Dermis microvascular lymphatic vessel endothelial cell (primary cell): ENCODE results near the gene KCNA2. TPM values are rescaled to one million over a fixed set of nuclear protein-coding genes. Genes with fewer than 3 reads are reported as not detected.

ENCODE experiments used
- DNase-seq, 2 donors: peaks; one replicate each; pipeline versions ENCODE4 v3.0.0 to v3.0.0-alpha.2; 2010; ENCODE audit warnings: low read depth in 2 of 2
- total RNA-seq: library from RNA; depleted of rRNA; stranded (reverse); fragments of >200 nt; gene quantifications from 2 replicates; pipeline ENCODE4 v1.2.1, GENCODE V29; 2014

KCNA2 gene
- total RNA-seq = not detected in 2 replicates

DNA sequence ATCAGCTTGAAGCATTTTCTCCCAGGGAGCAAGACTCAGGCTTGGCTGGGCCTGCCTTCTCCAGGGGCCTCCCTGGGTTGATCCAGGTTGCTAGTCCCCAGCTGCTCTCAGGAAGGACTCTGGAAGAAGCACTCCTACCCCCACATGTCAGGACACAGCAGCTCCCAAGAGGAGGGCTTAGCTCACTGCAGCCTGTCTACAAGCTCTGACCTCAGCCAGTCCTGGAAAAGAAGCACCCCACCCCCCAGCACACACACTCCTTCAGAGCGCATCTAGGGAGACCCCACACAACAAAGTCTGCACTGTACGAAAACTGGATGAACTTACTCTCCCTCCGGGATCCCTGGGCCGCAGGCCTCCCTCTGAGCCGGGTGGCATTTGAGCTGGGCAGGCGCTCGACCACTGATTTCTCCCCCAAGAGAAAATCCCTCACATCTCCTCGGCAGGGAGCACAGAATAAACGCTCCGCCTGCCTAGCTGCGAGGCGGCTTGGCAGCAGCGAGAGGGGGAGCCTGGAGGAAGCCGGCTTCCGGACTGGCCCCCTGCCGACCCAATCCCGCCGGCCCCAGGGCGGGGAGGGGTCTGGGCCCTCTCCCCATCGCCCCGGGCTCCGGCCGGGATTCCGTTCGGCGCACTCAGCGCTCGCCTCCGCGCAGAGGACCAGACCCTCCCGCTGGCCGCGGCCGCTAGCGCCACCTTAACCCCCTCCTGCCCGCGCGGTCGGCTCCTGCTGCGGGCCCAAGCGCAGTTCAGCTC lies at the start of gene KCNA2:
Gene KCNA2 (minus strand): TSS at position 458 of the 756 bp plus-strand sequence. CDS start 1,576 bp downstream, outside the sequence.
- no peak for DNase-seq

DNA sequence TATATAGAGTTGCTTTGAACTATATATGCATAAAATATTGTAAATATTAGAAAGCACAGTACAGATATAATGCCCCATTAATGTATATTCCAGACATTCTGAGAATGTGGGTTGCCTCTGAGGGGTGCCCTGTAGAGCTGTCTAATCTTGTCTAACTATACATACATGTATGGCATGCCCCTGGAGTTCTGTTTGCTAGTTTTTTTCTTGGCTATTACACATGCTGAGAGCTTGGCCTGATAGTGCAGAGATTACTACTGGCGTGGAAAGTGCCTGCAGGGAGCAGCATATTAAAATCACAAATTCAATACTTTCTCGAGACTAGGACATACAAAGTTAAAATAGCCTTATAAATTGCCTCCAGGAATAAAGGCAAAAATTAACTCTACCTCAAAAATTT lies 44.5 kb upstream of the KCNA2 start:
- DNase-seq = no peak

DNA sequence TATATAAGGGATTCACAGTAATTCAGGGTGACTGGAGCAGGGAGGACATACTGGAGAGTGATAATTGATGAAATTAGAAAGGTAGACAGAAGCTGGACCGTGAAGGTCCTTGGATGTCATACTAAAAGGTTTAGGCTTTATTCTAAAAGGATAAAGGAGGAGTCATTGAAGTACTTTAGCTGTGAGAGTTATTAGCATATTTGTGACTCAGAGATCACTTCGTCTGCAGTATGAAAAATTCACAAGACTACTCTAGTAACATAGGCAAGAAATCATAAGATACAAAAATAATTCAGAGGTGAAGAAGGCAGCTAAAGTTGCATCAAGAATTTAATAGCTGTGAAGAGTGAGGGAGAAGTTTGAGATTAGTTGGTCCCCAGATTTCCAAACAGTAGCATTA lies 42.3 kb upstream of the KCNA2 start:
- no peak for DNase-seq

DNA sequence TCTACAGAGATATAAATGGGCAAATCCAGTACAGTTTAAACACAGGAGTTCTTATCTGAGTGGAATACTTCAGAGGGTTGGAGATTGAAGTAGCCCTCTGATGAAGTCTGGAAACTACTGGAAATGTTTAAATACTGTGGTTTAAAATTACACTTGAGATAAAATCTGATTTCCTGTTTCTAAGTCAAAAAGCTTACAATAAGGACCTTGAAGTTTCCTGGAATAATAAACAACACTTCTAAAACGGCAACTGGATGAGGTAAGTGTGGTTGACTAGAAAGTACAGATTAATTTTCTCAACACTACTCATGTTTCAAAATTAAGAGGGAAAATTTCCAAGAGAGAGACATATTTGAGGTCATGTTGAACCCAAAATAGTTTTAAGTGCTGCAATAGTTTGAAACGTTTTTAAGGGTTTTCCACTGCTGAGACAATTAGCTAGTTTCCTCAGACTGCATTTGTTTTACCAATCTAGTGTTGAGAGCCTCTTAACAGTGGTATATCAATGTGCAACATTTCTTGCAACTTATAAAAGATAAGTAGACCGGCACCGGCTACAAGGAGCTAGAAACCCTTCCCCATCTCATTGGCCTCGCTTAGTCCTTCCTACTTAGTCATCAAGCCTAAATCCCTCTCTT lies 41.2 kb upstream of the KCNA2 start:
- DNase-seq = no peak

DNA sequence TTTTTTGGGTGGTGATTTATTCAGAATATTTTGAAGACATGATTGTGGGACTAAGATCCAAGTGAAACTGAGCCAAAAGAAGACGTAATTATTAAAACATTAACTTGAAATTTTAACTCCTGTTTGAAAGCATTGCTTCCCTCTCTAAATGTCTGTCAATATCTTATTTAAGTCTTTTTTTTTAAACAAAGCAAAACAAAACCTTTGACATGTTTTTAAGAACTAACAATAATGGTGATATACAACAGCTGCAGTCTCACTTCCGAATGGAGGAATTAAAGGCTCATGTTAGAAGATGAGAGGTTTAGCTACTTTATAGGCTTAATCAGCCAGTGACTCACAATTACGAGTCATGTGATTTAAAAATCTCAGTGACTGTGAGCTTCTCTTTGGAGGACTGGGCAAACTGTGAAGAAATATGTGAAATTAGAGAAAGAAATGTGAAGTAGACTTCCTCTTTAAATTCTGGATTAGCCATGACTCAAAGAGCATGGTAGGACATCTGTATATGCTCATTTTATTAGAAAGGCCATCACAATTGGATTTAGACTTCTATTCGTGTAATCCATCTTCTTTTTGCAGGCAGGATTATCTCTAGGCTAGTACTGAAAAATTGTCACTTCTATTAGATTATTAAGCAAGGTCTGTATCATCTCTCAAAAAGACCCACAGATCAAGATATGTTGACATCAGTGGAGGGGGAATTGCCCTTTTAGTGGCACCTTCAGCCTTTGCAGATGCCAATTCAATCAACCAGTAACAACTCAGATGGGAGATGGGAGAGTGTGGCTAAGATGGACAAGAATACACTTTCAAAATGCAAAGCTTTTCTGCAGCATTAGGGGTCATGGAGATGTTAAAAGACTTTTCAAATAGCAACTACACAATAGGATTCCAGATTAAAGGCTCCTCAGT lies 39.9 kb upstream of the KCNA2 start:
- DNase-seq = no peak

DNA sequence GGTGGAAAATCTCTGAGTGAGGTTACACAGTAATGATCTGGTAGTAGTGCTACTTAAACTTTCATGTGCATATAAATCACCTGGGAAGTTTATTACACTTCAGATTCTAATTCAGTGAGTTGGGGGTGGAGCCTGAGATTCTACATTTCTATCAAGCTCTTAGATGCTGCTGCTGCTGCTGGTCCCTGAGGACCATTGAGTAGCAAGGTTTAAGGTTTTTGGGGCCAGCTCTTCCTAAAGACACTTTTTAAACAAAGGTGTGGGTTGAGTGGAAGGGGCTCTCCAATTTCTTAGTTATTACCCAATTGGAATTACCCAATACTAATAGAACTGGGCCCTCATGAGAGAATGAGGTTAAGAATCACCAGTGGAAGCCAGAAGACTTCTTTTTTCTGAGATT lies 39.1 kb upstream of the KCNA2 start:
- no peak for DNase-seq

DNA sequence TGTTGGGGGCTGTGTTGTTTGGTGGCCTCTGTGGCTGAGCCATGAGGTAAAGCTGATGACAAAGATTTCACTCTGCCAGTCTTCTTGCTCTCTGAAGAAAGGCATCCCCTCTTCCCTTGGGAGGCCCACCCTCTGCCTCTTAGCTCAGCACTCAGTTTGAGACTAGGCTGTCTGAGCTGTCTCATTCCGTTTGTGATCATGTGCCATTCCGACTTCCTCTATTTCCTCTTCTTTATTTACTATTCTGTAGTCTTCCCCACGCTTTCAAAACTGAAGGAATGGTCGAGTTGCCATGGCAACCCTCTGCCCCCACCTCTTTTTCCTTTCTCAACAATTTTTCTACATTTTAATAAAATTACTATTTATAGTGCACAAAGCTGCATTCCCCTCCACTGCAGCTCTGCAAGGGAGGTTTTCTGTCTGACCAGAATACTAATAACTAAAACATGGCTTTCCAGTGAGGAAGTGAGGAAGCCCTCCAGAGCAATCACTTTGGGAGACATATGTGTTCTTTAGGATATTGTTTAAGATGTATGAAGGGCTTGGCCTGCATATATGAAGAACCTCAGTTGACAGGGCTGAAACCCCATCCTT lies 37.8 kb upstream of the KCNA2 start:
- peak in 1 of 2 donors; percentile 12 for DNase-seq

DNA sequence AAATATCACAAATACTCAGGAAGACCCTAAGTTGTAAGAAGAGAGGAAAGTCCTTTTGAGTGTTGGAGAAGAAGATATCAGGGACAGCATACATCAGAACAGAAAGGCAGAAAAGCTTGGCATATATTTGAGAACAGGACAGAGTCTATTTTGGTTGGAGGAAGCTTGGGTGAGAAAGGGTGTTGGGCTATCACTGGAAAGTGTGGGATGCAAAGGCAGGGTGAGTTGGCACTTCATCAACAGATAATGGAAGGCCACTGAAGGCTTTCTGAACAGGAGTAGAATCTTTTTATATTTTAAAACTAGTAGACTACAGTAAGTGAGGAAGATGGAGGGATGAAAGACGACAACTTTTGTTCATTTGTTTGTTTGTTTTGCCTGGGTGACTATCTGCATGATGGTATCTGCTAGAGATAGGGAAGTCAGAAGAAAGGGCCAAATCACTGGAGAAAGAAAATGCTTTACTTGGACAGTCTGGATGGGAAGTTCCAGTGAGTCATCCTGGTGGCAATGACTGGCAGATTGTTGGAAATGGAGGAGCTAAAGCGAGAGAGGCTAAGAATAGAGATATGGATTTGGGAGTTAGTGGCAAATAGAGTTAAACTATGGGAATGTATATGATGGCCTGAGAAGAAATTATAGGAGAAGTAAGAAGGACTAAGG lies 33.7 kb upstream of the KCNA2 start:
- no peak for DNase-seq

DNA sequence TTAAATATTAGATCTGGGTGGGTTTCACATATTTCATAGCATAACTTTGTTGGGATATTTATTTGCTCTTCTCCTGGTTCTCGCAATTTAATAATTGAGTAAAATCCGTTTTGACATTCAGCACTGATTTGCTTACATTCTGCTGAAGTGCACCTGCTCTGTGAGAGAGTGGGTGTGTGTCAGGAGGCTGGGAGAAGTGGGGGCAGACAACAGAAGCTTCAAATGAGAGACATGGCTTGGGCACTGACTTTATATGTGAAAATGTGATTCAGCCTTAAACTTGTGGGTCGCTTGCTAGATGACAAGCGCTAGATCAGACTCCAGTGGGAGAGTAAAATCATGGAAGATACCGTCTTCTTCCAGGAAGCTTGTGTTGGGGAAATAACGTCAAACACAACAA lies 32.4 kb upstream of the KCNA2 start:
- DNase-seq = no peak

DNA sequence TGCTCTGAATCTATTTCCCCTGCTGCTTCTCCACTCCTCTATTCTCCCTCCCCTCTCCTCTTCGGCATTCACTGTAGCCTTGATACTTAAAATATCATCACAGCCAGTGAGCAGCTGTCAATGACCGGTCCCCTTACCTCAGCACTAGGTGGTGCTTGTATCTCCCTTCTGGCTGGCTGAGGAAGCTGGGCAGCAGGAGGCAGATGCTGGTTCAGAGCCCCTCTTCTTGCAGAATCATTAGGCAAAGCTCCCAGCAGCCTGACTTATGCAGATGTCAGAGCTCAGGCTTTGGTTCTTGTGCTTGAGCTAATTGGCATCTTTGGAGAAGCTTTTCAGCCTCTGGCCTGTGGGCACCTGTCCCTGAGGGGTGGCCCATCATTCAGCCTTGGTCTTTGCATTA lies 31.9 kb upstream of the KCNA2 start:
- no peak for DNase-seq

DNA sequence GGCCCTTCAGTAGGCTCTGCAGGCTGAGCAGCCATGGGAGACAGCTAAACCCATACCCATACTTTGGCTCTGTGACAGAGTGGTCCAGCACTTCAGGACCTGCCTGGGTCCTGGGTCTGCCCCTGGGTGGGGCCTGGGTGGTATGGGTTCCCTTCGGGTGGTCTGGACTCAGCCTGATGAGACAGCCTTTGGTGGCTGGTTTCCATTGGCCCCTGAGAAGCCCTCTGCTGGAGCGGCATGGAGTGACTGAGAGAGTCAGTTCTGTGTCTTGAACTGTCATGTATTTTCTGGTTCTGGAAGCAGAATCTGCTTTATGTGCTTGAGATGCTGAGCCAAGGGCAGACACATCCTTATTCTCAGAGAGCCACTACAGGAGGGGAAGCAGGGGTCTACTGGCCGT lies 31.3 kb upstream of the KCNA2 start:
- no peak for DNase-seq

DNA sequence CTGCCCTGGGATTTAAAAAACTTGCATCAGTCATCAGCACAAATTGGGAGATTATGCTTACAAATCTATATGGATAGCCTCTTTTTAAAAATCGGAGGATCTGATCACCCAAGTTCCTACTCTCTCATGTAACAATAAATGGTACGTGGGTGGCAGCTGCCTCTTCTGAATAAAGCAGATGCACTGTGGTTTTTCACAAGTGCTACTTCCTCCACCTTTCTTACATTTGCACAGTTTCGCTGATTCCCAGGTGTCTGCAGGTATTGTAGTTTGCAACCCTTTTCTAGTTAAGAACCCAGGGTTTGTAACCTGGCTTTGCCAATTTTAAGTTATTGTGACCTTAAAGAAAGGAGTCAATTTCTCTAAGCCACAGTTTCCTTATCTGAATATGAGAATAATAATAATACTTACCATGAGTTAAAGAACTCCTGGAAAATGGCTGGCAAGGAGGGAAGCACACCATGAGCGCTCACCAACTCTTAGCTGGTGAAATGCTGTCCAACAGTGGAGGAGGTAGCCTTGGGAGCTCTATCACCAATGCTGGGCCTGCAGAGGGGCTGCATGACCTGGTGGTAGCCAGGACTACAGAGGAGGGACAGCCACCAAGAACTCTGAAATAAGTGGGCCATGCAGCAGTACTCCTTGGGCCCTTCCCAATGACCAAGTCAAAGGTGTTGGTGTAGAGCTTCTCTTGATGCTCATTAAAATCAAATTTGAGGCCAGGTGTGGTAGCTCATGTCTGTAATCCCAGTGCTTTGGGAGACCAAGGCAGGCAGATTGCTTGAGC lies 30.2 kb upstream of the KCNA2 start:
- DNase-seq = no peak

DNA sequence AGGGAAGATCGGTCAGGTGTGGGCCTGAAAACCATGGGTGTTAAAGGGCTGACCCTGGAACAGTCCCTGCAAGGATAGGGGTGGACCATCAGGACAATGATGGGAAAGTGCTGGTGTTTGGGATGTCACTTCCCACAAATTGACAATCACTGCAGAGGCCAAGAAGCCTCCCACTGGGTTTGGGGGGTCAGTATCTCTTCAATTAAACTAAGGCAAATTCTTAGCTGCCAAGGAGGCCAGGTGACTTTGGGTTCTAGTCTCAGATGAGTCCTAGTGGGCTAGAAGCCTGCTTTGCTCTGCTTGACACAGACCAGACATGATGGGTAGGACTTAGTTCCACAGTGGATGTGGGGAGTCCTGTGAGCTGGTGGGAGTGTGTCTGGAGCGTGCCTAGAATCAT lies 29.3 kb upstream of the KCNA2 start:
- no peak for DNase-seq

DNA sequence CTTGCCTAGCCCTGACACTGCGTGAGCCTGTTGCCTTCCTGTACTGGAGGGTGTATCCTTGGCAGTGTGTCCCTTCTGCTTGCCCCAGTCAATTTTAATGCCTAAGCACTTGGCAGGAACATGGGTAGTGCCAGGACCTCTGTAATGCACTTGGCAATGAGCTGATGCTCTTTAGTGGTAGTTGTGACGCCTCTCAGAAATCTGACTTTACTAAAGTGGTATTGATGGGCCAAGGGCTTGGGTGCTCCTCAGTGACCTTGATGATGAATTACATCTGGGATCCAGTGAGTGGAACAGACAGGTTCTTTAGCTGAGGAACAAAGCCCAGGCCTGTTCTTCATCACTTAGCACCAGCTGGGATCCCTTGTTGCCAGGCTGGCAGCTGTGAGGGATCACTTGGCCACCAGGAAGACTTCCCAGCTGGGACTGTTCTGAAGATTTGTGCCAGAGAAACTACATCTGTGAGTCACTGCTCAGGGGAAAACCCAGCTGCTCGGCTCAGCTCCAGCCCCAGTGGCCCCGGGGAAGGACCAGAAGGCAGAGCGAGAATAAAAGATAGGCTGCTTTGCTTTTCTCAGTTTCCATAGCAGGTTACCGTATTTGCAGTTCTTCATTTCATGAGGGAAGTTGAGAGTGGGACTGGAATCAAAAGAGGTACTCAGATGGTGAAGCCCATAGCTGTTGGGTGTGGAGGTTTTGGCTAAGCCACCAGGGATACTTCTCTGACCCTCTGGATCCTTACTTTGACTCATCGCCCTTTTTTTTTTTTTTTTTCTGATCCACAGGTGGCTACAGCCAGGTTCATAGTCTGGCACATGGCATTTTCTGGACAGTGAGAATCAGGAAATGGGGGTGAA lies 28.5 kb upstream of the KCNA2 start:
- peak in 1 of 2 donors; percentile 16 for DNase-seq

DNA sequence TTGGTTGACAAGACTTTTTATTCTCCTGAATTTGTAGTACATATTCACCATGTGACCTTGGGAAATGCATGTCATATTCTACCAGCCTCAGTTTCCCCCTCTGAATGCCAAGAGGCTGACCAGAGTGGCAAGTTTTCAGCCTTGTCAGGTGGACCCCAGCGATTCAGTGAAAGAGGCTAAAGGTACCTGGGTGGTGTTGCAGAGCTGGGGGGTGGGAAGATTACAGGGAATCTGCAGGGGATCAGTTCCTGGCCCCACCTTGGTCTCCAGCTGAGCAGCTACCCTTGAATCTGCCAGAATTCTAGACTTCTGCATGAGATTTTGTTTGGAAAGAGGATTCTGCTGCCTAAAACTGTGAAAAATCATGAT lies 27.9 kb upstream of the KCNA2 start:
- DNase-seq = no peak

DNA sequence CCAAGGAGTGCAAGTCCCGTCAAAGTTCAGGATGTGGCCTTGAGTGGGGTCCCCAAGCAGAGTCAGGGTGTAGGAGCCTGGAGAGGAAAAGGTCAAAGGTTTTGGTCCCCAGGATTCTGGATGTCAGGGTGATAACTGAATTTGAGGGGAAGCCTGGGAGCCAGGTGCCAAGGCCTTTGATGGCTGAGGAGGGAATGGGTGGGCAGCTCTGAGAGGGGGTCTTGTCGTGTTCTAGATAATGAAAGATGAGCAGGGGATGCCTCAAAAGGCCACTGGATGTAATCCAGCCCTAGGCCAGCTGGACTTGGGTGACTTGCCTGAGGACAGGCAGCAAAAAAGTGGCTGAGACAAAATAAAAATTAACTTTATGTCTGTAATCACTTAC lies 27.5 kb upstream of the KCNA2 start:
- no peak for DNase-seq

DNA sequence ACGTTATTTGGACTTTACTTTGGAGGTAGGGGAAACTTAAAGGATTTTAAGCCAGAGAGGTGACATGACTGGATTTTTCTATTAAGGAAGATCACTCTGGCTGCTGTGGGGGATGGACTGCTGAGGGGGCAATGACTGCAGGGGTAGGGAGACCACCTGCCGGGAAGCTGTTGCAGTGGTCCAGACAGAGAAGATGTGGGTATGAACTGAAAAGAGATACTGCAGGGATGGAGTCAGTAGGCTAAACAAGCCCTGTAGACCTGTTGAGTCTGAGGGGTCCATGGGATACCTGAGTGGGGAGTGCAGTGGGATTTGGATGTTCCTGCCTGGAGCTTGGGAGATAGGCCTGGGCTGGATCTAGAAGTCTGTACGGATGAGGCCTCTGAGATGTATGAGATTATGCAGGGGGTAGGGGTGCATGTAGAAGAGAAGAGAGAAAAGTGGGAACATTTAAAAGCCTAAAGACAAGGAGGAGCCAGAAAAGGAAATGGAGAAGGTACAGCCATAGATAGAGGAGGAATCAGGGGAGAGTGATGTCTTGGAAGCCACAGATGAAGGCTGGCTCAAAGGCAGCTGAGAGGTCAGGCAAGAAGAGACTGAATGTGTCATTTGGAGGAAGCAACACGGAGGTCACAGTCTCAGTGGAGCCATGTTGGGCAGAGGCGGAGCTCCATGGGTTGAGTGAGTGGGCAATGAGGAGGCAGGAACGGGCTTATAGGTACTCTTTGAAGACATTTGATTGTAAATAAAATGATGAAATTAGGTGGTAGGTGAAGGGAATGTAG lies 25.9 kb upstream of the KCNA2 start:
- no peak for DNase-seq

DNA sequence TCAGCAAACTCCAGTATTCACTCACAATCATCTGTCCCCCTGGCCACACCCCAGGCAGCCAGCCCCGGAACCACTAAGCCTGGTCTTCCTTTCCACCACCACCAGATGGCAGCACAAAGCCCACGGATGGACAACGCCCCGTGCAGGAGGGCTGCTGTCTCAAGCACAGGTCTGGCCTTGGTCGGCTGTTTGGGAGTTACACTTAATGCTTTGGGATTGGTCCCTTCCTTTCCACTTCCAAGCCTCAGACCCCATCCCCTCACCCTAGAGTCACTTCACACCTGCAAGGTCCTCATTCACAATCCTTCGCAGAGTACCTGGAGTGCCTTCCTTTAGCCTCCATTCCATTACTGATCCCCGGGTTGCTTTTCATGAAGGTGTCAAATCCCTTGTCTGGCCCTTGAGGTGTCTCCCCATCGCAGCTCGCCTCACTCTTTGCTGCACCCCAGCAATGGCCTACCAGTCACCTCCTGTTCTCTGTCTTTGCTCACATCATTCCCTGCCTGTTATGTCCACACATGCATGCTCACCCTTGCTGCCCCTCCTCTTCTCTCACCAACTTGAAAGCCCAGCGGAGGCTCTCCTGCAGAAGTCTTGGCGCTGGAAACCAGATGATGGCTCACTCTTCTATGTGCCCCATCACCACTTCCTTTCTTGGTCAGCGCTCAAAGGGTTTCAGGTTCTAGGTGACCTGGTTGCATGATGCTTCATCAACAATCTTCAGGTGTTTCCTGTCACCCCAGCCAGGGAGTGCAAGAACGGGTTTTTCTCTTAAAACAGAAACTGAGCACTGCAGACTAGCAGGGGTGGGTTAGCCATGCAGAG lies 24.9 kb upstream of the KCNA2 start:
- peak; percentile 28 to 52 for DNase-seq
